H1 (cell line): Measurements from ENCODE around the gene GGT6. TPM values are rescaled to one million over a fixed set of nuclear protein-coding genes. Genes with fewer than 3 reads are reported as not detected.

Experiments
- BRCA1 ChIP-seq: IDR thresholded peaks from 2 replicates; pipeline ENCODE4 v1.6.1; 2012; ENCODE audit warnings: low read depth, low read length, improper control_type of control experiment
- CHD7 ChIP-seq: fragments of 300-600 bp; sonication (generic); IDR thresholded peaks from 2 replicates; pipeline ENCODE4 v1.7.1; 2012; ENCODE audit warnings: low read length, moderate library complexity, mild to moderate bottlenecking, inconsistent platforms; ENCODE audit not compliant: insufficient replicate concordance
- CTCF ChIP-seq, 3 experiments: IDR thresholded peaks; 1 replicate in 2 of 3; 2 replicates in 1 of 3; pipeline versions ENCODE4 v1.5.1 to v1.6.1; 2011; ENCODE audit warnings: low read length in 3 of 3, mild to moderate bottlenecking in 3 of 3, inconsistent platforms in 2 of 3, low read depth in 1 of 3, moderate library complexity in 1 of 3; ENCODE audit not compliant: insufficient read depth in 1 of 3; ENCODE audit errors: control extremely low read depth in 1 of 3
- KDM4A ChIP-seq: IDR thresholded peaks from one replicate; pipeline ENCODE4 v1.7.1; 2012; ENCODE audit warnings: low read depth, mild to moderate bottlenecking, moderate library complexity, low read length, inconsistent platforms; ENCODE audit not compliant: severe bottlenecking
- POLR2A ChIP-seq, 2 experiments: IDR thresholded peaks; 1 replicate in 1 of 2; 2 replicates in 1 of 2; pipeline ENCODE4 v1.6.1; 2011; ENCODE audit warnings: low read depth in 2 of 2, low read length in 2 of 2, mild to moderate bottlenecking in 2 of 2; ENCODE audit errors: control extremely low read depth in 1 of 2
- RBBP5 ChIP-seq: IDR thresholded peaks from 2 replicates; pipeline ENCODE4 v1.7.1; 2012; ENCODE audit warnings: low read depth, mild to moderate bottlenecking, inconsistent platforms, low read length, moderate library complexity, borderline replicate concordance
- SUZ12 ChIP-seq: fragments of 200-600 bp; sonication (generic); IDR thresholded peaks from 2 replicates; pipeline ENCODE4 v1.6.1; 2012; ENCODE audit warnings: mild to moderate bottlenecking, inconsistent platforms, low read length, moderate library complexity, mixed read lengths
- TAF7 ChIP-seq: optimal IDR thresholded peaks from 2 replicates; pipeline ENCODE3; 2011; ENCODE audit warnings: low read depth, mild to moderate bottlenecking, inconsistent platforms, low read length, moderate library complexity, borderline replicate concordance
- polyA plus RNA-seq, 7 experiments: library from polyadenylated mRNA; depleted of rRNA in 3 of 7; stranded (reverse) in 5 of 7; unstranded in 2 of 7; fragments of >200 nt in 5 of 7; fragments of 200-250 nt in 2 of 7; gene quantifications; 1 replicate in 5 of 7; 2 replicates in 1 of 7; 4 replicates in 1 of 7; pipeline versions ENCODE4 v1.2.1 to v1.2.3, GENCODE V29; 2011 to 2013; ENCODE audit warnings: missing spikeins in 2 of 7, mixed read lengths in 2 of 7
- total RNA-seq: library from RNA; stranded (reverse); fragmentation: NEBNext Ultra II Directional; extraction: Animal tissue kit (Norgen Biotek cat#: 25700); gene quantifications from 2 replicates; pipeline ENCODE4 v1.2.1, GENCODE V29; 2021

GGT6 gene
- total and polyA plus RNA-seq, 2 of the 8 experiments (the other 6 are each of a cell fraction or from before 2014, with no cell fraction given) = 0.18 TPM; not detected in 1

- no peak for TF ChIP-seq CTCF (IDR thresholded peaks at IDR 0.05; ENCODE audit: control extremely low read depth in 1 of 3, insufficient read depth in 1 of 3, low read depth in 1 of 3, low read length in 3 of 3)
- no peak for TF ChIP-seq BRCA1
- TF ChIP-seq RBBP5 = no peak
- TF ChIP-seq SUZ12 = no peak
- TF ChIP-seq TAF7 = no peak
- TF ChIP-seq KDM4A = no peak
- TF ChIP-seq POLR2A (IDR thresholded peaks at IDR 0.05; ENCODE audit: control extremely low read depth in 1 of 2, low read depth in 2 of 2, low read length in 2 of 2) = no peak
- no peak for TF ChIP-seq CHD7
Observed at GRCh38 chr17:4549781-4550533, 10.4 kb downstream of the GGT6 start (continued).
